Esophagus squamous epithelium (tissue), 5 donors: ENCODE measurements around the gene ONECUT3. TPM values are rescaled to one million over a fixed set of nuclear protein-coding genes. Genes with fewer than 3 reads are reported as not detected.

Source experiments
- DNase-seq: peaks from one replicate; lab custom pipeline; 2025; lab: John Stamatoyannopoulos, UW
- H3K27ac ChIP-seq, 4 donors: fragments of 200-600 bp; sonication (generic); one replicate each; pipeline ENCODE4 v1.5.1; 2016 to 2019; ENCODE audit warnings: mild to moderate bottlenecking in 1 of 4
- H3K27me3 ChIP-seq, 4 donors: fragments of 200-600 bp; sonication (generic); 1 replicate in 3 of 4; 2 replicates in 1 of 4; pipeline versions ENCODE4 v1.5.1 to v1.6.0; 2017 to 2021; ENCODE audit warnings: antibody characterized with exemption in 1 of 4
- H3K36me3 ChIP-seq, 3 donors: fragments of 200-600 bp; sonication (generic); one replicate each; pipeline ENCODE4 v1.5.1; 2016 to 2019
- H3K4me1 ChIP-seq, 3 donors: fragments of 200-600 bp; sonication (generic); one replicate each; pipeline ENCODE4 v1.5.1; 2017 to 2019
- H3K4me3 ChIP-seq, 4 donors: fragments of 200-600 bp; sonication (generic); 1 replicate in 3 of 4; 2 replicates in 1 of 4; pipeline ENCODE4 v1.5.1; 2016 to 2019; ENCODE audit warnings: mild to moderate bottlenecking in 2 of 4, moderate library complexity in 1 of 4
- H3K9me3 ChIP-seq, 3 donors: fragments of 200-600 bp; sonication (generic); one replicate each; pipeline ENCODE4 v1.5.1; 2016 to 2019
- CTCF ChIP-seq, 6 experiments: fragments of 450-650 bp in 4 of 6; fragments of 200-600 bp in 2 of 6; sonication (generic) in 2 of 6; IDR thresholded peaks; one replicate each; pipeline ENCODE4 v1.5.1; 2016 to 2019; ENCODE audit warnings: antibody characterized with exemption in 6 of 6, mild to moderate bottlenecking in 4 of 6, moderate library complexity in 4 of 6
- POLR2A ChIP-seq, 4 donors: fragments of 450-650 bp; IDR thresholded peaks; one replicate each; pipeline ENCODE4 v1.6.1; 2017; ENCODE audit warnings: antibody characterized with exemption in 4 of 4, mild to moderate bottlenecking in 4 of 4, moderate library complexity in 3 of 4
- WGBS, 2 donors: methylation state at CpG; one replicate each; pipeline ENCODE4 v1.1.5; 2018; 5-methylcytosine and 5-hydroxymethylcytosine counted together
- intact Hi-C: fragments of 100-400 bp; cut with DNase I; formaldehyde crosslinking; loops from one replicate; pipeline ENCODE4 v1.15.0; 2022
- total RNA-seq, 4 donors: library from RNA; depleted of rRNA; stranded (reverse); fragments of >200 nt; gene quantifications; one replicate each; pipeline ENCODE4 v1.1.0, GENCODE V29; 2016
- donor health status: DM: yes; HTN: yes; CAD: no.

Gene ONECUT3
- total RNA-seq, 4 donors from 2014 or later = not detected

- TF ChIP-seq CTCF (IDR thresholded peaks at IDR 0.05) (no peak), POLR2A (IDR thresholded peaks at IDR 0.05) (no peak)
- Histone ChIP-seq H3K27me3 (peaks cover 21 to 93% (median 48%) of the 10 kb centered on the region in 4 donors), H3K27ac (no peak overlapping the region), H3K4me1 (peaks cover 30 to 51% (median 35%) of the 10 kb centered on the region in 3 donors), H3K9me3 (no peaks in the 10 kb centered on the region), H3K4me3 (no peak overlapping the region), H3K36me3 (no peaks in the 10 kb centered on the region)
- DNase-seq = no peak
- intact Hi-C loops = no loop called here
- 2 to 3% methylated on average over 6 to 7 of the region's 14 CpGs for WGBS, 2 donors
Observed at GRCh38 chr19:1745589-1746031, 7.7 kb upstream of the ONECUT3 start.

DNA sequence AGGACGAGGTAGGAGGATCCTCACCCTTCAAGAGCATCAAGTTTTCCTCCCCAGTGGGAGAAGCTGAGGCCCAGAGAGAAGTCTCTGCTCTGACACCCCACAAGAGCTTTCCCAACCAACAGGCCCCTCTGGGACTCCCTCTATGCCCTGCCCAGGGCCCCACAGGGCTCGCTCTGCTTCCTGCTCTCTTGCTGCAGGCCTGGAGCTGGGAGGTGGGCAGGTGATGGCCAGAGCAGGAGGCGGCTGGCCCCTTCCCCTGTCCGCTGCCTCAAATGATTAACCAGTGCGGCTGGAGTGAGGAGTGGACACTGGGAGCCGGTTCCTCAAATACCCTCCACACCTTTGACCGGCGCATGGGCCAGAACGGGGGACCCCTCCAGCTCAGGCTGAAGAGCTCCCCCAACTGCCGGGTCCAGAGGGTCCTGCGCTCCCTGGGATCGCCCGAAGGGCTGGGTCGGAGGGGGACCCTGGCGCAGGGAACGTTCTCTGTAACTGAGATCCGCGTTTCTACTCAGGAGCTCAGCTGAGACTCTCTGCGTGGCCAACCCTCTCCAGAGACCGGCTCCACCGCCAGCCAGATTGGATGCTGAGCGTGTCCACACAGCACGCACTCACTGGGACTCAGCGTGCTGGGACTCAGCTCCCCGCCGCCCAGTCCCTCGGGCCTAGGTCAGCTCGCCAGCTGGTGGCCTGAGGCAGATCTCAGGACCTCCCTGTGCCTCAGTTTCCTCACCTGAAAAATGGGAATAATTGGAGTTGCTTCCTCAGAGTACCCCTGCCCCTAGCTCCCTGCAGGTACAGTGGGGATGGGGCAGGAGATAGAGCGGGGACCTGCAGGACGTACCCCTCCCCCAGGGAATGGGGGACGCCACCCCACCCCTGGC, 6.7 kb upstream of the ONECUT3 start:
- Histone ChIP-seq H3K36me3 (no peaks in the 10 kb centered on the region), H3K4me1 (peaks cover 30 to 51% (median 35%) of the 10 kb centered on the region in 3 donors), H3K9me3 (no peaks in the 10 kb centered on the region), H3K27ac (peak overlapping the region in 2 of 4 donors; percentile 43 to 45), H3K4me3 (no peak overlapping the region), H3K27me3 (peaks cover 28 to 100% (median 58%) of the 10 kb centered on the region in 4 donors)
- no peak for TF ChIP-seq CTCF (IDR thresholded peaks at IDR 0.05)
- TF ChIP-seq POLR2A (IDR thresholded peaks at IDR 0.05) = no peak
- 2 to 7% methylated on average over 12 to 15 of the region's 31 CpGs for WGBS, 2 donors
- no peak for DNase-seq
- intact Hi-C loops = no loop called here

DNA sequence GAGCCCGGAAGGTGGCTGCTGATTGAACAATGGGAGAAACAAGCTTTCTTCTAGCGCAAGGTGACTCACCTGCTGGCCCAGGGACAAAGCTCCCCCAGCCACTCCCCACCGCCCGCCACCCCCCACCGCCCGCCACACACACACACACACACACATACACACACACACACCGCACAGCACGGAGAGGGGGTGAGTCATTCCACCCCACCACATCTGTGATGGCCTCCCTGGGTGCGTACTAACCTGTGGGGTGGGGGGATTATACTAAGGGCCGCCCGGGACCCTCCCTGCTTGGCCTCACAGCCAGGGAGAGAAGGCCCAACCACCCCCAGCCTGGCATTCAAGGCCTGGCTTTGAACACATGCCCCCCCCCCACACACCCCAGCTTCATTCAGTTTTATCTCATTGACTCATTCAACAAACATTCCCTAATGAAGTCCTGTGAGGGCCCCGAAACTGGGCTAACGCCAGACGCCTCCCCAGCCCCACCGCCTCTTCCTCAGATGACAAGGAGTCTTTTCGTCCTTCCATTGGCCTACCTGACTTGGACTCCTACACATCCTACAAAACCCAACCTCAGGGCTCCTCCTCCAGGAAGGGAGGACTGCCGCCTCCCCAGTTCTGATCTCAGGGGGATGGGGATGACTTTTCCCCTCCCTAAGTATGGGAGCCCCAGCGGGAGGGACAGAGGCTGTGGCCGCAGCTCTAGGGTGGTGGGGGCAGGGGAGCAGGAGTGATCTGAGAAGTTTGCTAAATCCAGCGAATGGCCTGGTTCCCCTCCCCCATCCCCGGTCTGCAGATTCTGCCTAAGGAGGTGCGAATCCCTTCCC, 5.8 kb upstream of the ONECUT3 start:
- H3K4me1 ChIP-seq = peaks cover 30 to 51% (median 35%) of the 10 kb centered on the region in 3 donors
- TF ChIP-seq CTCF (IDR thresholded peaks at IDR 0.05) = no peak
- TF ChIP-seq POLR2A (IDR thresholded peaks at IDR 0.05) = no peak
- WGBS, 2 donors = 0 to 8% methylated on average over 4 to 6 of the region's 22 CpGs
- H3K27me3 ChIP-seq = peaks cover 37 to 100% (median 66%) of the 10 kb centered on the region in 4 donors
- H3K36me3 ChIP-seq = no peaks in the 10 kb centered on the region
- DNase-seq = no peak
- intact Hi-C loops = no loop called here
- H3K4me3 ChIP-seq = peak overlapping the region in 3 of 4 donors; percentile 20 to 50 (median 42)
- no peaks in the 10 kb centered on the region for H3K9me3 ChIP-seq
- peak overlapping the region in 3 of 4 donors; percentile 22 to 45 (median 43) for H3K27ac ChIP-seq

GRCh38 chr19:1748115-1748872, 5.0 kb upstream of the ONECUT3 start:
- peak overlapping the region; percentile 17 to 50 (median 31) for H3K4me3 ChIP-seq
- DNase-seq = no peak
- no peaks in the 10 kb centered on the region for H3K36me3 ChIP-seq
- H3K9me3 ChIP-seq = no peaks in the 10 kb centered on the region
- H3K27ac ChIP-seq = peak overlapping the region in 3 of 4 donors; percentile 22 to 45 (median 26)
- TF ChIP-seq CTCF (IDR thresholded peaks at IDR 0.05) = no peak
- no peak for TF ChIP-seq POLR2A (IDR thresholded peaks at IDR 0.05)
- intact Hi-C loops = no loop called here
- H3K27me3 ChIP-seq = peaks cover 44 to 100% (median 70%) of the 10 kb centered on the region in 4 donors
- peaks cover 32 to 55% (median 35%) of the 10 kb centered on the region in 3 donors for H3K4me1 ChIP-seq
- WGBS, 2 donors = no CpG with 5 or more reads among the region's 61 CpGs
